Stimulated activated CD8-positive, alpha-beta memory T cell treated with anti-CD3 and anti-CD28 coated beads, Interleukin-12 subunit alpha, Interleukin-12 subunit beta, amount 100 ng/mL, for 1 hour (primary cell): Measurements from ENCODE around the gene GADD45A.

Experiments used
- DNase-seq: peaks from one replicate; pipeline ENCODE4 v3.0.0-alpha.2; 2020; ENCODE audit warnings: low read depth

GADD45A gene

DNA sequence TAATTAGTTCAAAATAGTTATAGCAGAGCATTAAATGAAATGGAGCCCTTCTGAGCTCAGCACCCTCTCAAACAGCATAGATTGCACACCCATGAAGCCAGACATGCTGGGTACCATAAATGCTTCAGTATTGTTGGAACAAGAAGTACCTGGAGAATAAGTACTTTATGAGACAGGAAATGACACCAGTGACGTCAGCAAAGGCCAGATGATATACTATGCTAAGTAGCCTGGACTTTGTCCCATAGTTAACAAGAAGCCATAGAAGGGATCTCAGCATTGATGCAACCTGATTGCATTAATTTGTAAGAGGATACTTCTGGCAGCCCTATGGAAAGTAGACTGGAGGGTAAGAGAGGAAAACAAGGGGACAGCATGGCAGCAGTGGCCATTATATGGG, 16.3 kb upstream of the GADD45A start:
- DNase-seq: no peak

DNA sequence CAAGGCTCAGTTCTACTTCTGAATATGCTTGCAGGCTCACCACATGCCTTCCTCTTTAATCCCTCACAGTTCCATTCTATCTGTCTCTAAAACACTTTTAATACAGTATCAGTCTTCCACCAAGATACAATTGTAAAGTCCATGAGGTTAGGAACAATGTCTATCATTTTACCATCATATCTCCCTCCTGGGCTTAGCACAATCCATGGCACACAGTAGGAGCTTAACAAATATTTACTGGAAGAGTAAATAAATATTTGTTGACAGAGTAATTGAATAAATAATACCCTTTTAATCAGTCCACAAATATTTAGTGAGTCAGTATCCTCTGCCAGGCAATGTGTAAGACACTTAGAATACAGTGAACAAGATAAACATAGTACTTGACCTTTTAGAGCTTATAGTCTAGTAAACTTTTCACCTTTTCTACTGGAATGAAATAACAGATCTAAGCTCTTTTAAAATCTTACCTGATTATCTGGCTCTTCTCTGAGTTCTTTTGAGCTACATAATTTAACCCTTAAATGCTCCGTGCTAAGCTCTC, 12.7 kb upstream of the GADD45A start:
- no peak for DNase-seq

GRCh38 chr1:67673468-67674201, 11.4 kb upstream of the GADD45A start:
- no peak for DNase-seq

DNA sequence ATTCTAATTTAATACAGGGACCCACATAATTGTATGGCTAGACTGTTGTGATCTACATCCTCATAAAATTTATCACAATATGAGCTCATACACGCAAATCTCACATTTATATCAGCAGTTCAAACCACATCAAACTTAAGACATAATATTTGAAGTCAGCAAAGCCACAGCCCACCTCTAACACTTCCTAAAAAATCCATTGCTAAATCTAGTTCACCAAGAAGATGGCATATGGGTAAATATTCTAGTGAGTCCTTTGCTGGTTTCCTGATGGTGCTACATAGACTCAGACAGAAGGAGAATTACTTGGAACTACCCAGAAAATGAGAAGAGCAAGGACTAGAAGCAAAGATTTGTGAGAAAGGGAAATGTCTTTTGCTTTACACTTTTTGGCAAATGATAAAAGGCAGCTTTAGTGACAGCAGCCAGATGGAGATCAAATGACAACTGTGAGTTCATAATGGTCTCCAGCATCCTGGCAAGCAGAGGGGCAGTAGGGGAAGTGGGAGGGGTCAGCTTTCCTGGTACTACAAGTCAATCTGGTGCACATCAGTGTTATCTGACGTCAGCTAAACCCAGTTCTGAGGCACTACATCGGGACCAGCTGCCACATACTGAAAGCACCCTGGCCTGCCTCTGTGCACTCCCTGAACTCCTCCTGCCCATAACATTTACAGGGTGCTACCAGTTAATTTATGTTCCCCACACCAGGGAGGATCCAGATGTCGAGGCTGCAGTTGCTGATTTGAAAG, 10.6 kb upstream of the GADD45A start:
- DNase-seq: no peak

- no peak for DNase-seq
Measured at GRCh38 chr1:67675800-67676199, 9.2 kb upstream of the GADD45A start.

DNA sequence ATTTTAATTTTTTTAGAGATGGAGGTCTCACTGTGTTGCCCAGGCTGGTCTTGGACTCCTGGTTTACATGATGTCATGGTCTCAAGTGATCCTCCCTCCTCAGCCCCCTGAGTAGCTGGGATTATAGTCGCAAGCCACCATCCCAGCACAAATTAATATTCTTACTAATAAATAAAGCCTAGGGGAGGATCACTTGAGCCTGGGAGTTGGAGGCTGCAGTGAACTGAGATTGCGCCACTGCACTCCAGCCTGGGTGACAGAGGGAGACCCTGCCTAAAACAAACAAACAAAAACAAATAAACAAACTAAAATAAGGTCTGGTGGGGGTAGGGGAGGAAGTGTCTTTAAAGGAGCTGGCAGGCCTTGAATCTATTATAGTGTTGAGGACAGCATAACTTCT, 8.7 kb upstream of the GADD45A start:
- DNase-seq: no peak

GRCh38 chr1:67676946-67677345, 8.1 kb upstream of the GADD45A start:
- no peak for DNase-seq

DNA sequence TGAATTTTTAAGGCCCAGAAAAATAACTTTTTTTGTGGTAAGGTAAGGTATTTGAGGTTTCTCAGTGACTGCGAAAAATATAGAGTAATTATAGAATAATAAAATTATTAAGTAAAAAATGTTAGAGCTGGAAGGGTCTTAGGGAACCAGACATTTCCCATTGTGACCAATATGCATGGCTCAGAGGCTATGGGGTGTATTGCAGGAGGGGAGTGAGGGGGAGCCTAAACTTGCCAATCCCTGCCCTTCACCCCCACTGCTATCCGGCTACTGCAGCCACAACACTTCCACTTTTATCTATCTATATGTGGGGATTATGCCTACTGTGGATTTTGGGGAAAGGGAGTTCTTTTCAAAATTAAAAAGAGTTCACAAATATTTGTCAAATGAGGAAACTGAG, 7.6 kb upstream of the GADD45A start:
- no peak for DNase-seq

GRCh38 chr1:67677930-67678329, 7.1 kb upstream of the GADD45A start:
- no peak for DNase-seq

GRCh38 chr1:67679691-67680090, 5.3 kb upstream of the GADD45A start:
- DNase-seq: no peak

DNA sequence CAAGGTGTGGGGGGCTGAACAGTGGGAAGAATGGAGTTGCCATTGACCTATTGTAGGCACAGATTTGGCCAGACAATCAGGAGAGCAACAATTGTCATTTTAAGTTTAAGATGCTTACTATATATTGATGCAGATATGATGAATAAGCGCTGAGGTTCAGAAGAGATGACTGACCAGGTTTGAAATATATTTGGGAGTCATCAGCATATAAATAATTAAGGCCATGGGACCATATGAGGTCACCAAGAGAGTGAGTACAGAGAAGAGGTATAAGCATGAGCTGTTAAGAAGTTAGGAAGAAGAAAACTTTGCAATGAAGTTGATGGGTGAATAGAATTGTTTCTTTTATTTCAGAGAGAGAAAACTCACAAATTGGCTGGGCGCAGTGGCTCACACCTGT, 4.5 kb upstream of the GADD45A start:
- DNase-seq: no peak

- no peak for DNase-seq
Measured at GRCh38 chr1:67682659-67683197, 2.3 kb upstream of the GADD45A start.

DNA sequence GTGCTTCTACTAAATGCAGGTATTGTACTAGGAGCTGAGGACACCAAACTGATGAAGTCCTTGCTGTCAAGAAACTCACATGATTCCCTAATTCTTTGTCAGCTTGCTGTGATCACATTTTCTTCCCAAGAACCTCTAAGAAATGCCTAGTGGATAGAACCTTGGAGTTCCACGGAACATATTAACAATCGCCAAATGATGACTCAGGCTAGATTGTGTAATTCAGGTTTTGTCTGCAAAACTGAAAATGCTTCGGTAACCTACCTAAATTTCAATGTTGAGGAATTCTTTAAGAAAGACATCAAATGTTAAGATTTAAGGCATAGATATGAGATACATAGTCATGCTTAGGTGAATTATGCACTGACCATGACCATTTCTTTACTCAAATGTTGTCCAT, 1.7 kb upstream of the GADD45A start:
- no peak for DNase-seq

DNA sequence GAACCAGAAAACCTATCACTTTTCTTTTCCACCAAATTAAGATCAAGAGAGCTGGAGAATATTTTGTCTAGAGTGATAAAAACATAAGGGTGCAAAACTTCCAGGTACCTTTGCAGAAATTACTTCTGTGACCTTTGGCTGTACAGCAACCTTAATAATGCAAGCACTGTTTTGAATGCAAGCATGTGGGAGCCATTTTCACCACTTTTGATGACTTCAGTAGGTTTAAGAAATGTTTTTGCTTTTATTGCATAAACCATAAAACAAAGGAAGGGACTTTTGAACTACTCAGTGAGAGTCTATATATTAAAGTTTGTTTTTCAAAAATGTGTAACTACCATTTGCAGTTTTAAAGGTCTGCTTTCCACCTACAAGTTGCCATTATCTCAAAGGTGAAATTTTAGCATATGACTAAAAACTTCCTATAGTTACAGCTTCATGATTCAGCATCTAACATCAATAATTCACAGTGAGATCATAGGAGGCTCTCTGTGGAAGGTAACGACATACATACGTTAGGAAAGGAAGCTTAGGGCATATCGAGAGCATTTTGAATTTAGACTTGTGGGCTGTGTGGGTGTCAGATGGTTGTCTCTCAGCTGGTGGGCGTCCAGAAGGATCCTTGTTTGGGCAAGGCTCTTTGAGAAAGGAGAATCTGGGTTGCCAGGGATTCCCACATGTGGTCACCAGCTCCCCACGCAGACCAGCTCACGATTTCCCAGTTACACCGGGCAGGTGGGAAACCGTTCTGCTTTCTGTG, 1.1 kb upstream of the GADD45A start:
- DNase-seq: no peak

GRCh38 chr1:67684526-67685066, 405 bp upstream of the GADD45A start:
- no peak for DNase-seq

DNA sequence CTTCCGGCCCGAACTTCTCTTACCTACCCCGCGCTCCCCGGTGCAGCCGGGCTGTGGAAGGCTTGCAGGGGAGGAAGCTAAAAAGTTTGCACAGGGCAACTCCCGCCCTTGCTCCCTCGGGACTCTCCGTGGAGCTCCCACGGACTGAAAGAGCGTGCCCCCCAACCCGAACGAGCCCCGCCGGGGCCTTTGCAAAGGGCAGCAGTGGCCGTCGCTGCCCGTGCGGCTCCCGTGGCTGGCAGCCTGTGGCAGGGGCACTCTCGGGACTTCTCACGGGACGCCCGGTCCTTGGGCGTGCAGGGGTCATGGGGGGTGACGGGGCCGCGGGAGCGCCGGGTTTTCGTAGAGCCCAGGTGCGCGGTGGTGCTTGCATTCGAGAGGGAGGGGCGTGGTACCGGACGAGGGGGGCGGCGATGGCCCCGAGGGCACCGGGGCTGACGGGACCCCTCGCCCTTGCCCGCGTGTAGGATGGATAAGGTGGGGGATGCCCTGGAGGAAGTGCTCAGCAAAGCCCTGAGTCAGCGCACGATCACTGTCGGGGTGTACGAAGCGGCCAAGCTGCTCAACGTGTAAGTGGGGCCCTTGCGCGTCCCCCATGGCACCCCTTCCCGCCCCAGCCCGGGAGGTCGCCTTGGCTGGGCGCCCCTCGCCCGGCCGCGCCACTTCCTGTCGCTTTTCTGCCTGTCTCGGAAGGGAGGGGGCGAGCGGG, 711 bp downstream of the GADD45A start:
- DNase-seq: no peak

DNA sequence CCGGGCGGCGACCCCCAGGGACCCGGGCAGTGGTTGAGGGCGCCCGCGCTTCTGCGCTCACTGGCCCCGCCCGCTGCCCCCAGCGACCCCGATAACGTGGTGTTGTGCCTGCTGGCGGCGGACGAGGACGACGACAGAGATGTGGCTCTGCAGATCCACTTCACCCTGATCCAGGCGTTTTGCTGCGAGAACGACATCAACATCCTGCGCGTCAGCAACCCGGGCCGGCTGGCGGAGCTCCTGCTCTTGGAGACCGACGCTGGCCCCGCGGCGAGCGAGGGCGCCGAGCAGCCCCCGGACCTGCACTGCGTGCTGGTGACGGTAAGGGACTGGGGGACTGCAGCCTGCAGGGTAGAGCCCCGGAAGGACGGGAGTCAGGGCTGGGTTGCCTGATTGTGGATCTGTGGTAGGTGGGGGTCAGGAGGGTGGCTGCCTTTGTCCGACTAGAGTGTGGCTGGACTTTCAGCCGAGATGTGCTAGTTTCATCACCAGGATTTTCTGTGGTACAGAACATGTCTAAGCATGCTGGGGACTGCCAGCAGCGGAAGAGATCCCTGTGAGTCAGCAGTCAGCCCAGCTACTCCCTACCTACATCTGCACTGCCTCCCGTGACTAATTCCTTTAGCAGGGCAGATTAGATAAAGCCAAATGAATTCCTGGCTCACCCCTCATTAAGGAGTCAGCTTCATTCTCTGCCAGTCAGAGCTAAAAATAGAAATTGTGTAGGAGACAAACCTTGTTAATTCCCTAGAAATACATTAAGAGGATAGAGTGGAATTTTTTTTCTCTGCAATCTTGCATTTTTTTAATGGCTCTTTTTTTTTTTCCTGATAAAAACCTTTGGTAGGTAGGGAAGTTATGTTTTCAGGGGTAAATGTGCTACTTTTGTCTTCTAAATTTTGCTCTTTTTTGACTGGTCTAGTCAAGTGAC, 1.5 kb downstream of the GADD45A start:
- no peak for DNase-seq

DNA sequence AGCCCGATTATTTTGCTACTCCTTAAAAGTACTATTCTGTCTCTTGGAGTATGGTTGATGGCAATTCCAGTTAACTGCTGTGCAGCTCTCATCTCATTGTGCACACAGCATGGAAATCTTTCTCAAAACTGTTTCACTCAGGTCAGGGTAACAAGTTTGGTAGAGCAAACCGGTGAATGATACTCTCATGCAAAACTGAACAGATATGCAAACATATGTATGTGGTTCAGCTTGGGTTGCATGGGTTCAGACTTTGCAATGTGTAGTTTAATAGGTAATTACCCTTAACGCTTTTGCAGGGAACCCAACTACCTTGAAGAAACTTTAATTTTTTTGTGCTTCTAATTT, 2.2 kb downstream of the GADD45A start:
- DNase-seq: no peak

- DNase-seq: no peak
Measured at GRCh38 chr1:67687649-67688048, 2.6 kb downstream of the GADD45A start.

GRCh38 chr1:67688526-67689219, 3.7 kb downstream of the GADD45A start:
- DNase-seq: no peak
